ENCODE measurements around the gene TYMP.
"Not testable (repeated sequence)": the region's sequence is repeated elsewhere in the genome, so short reads cannot be mapped to it uniquely, and the experiment has no call there.

The TYMP gene

DNA sequence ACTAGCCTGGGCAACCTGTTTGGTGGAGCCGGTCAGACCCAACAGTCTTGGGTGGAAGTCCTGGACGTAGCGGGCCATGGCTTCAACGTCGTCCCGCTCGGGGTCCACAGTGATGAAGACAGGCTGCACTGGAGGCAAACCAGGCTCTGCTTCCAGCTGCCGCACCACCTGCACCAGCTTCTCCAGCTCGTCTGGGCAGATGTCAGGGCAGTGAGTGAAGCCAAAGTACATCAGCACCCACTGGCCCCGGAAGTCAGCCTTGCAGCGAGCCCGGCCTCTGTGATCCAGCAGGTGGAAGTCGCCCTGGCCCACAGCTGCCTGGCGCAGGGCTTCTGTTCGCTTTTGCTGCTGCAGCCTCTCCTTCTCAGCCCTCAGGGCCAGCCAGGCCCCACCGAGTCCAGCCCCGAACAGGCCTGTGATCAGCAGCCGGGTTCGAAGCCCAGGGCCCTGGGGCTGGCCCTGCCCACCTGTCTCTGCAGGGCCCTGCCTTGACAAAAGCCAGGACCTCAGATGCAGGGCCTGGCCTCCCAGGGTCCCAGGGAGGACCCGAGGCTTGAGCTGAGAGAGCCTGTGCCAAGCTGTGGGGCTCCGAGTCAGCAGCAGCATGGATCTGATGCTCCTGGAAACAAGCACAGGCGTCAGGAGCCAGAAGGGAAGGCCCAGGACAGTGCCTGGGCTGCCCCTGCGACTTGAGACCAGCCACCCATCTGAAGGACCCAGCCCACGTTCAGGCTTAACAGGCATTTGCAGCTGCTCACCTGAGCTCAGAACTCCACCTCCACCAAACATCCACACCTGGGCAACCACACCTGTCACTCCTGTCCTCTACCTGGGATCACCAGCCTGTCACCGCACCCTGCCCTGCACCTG is 5.8 kb downstream of the TYMP start:
- no peak for DNase-seq (ENCODE audit: low spot score)

GRCh38 chr22:50523458-50523805 is 6.4 kb downstream of the TYMP start:
- DNase-seq (ENCODE audit: low spot score), result no peak

GRCh38 chr22:50522806-50523438 is 6.9 kb downstream of the TYMP start:
- no peak for DNase-seq (ENCODE audit: low spot score)

- no peak for DNase-seq (ENCODE audit: low spot score)
Observed at GRCh38 chr22:50522208-50522805, 7.5 kb downstream of the TYMP start.

- no peak for DNase-seq (ENCODE audit: low spot score)
Observed at GRCh38 chr22:50521710-50522109, 8.1 kb downstream of the TYMP start.

GRCh38 chr22:50520826-50521453 is 8.9 kb downstream of the TYMP start:
- DNase-seq (ENCODE audit: low spot score), result no peak

- not testable (repeated sequence) for DNase-seq (ENCODE audit: low spot score)
Observed at GRCh38 chr22:50520184-50520583, 9.6 kb downstream of the TYMP start.

GRCh38 chr22:50519151-50519550 is 10.7 kb downstream of the TYMP start:
- no peak for DNase-seq (ENCODE audit: low spot score)

GRCh38 chr22:50518606-50519005 is 11.2 kb downstream of the TYMP start:
- DNase-seq (ENCODE audit: low spot score), result no peak

DNA sequence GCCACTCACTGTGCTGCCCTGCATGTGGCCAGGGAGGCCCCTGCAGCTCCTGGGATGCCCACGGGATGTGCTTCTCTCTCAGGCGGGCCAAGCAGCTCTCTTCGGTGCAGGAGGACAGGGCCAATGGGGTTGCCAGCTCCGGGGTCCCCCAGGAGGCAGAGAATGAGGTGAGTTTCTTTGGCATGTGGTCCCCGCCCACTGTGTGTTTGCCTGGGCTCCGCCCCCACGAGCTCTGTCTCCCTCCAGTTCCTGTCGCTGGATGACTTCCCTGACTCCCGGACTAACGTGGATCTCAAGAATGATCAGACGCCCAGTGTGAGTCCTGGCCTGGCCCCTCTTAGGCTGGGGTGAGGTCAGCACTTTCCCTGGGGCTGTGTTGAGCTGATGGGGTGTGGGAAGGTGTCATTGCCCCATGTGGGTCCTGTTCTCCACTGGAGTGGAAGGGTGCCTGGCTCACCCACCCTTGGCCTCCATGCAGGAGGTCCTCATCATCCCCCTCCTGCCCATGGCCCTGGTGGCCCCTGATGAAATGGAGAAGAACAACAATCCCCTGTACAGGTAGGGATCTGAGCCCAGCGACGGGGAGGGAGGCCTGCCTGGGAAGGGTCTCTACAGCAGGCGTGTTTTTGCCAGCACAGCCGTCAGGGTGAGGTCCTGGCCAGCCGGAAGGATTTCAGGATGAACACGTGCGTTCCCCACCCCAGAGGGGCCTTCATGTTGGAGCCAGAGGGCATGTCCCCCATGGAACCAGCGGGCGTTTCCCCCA is 12.1 kb downstream of the TYMP start:
- no peak for DNase-seq (ENCODE audit: low spot score)

DNA sequence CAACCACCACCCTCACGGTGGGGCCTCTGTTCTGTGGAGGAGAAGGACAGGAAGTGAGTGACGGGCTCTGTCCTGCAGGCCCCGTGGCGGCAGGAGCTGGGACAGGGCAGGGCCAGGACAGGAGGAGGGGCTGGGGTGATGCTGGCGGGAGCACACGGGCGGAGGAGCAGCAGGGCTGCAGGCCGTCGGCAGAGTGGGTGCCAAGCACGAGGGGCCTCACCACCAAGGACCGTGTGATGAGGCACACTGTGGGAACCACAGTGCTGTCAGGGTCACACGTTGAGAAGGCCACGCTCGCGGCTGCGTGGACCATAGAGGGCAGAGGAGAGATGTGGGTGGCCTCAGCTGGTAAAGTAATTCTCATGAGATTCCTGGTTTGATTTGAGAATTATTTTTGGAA is 12.9 kb downstream of the TYMP start:
- no peak for DNase-seq (ENCODE audit: low spot score)

- no peak for DNase-seq (ENCODE audit: low spot score)
Observed at GRCh38 chr22:50516068-50516467, 13.7 kb downstream of the TYMP start.

DNA sequence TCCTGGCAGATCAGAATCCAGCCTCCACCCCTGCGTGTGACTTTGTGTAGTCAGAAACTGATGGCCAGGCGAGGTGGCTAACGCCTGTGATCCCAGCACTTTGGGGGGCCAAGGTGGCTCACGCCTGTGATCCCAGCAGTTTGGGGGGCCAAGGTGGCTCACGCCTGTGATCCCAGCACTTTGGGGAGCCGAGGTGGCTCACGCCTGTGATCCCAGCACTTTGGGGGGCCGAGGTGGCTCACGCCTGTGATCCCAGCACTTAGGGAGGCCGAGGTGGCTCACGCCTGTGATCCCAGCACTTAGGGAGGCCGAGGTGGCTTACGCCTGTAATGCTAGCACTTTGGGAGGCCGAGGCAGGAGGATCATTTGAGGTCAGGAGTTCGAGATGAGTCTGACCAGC is 16.6 kb downstream of the TYMP start:
- no peak for DNase-seq (ENCODE audit: low spot score)

DNA sequence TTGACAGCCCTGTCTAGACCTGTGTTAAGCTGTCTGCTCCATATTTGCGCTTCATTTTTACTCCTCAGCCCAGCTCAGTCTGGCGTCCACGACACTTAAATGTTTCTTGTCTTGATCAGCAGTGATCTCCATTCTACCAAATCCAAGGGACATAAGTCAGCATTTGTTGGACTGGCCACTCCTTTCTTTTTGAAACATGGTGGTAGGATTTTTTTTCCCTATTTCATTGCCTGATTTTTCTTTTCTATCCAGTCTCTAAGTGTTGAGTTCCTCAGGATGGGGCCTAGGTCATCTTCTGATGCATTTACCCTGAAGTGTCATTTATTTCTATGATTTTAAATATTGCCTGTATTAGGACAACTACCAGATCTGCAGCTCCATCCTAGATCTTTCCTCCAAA is 20.9 kb downstream of the TYMP start:
- DNase-seq (ENCODE audit: low spot score), result no peak

DNA sequence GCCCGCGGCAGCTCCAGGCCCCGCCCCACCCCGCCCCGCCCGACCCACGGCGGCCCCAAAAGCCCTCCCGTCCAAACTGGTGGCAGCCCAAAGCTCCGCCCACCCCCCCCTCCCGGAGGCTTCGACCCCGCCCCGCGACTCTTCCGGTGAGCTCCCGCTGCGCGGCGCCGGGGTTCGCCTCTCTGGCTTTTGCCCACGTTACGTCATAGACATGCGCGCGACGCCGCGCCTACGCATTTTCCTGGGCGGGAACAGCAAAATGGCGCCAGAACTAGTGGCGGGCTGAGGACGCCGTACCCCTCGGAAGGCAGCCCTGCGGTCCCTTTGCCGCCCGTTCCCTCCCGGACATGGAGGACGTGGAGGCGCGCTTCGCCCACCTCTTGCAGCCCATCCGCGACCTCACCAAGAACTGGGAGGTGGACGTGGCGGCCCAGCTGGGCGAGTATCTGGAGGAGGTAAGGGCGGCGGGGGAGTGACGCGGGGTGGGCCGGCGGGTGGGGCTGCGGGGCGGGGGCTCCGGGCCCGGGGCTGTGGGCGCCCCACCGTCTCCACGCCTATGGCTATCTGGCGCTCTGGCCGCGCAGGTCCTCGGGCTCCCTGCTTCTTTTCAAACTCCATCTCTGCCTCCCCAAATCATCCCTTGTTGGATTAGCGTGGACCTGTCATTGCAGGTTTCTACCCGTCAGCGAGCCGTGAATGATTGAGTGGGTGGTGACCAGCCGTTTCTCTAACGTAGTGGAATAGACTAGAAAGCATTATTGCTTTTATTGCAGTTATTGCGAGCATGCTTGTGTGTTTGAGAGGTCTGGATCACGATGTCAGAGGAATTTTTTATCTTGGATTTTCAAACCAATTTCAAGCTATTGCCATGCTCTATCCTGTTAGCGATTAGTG is 21.6 kb downstream of the TYMP start, which contains the start of gene NCAPH2:
NCAPH2 (plus strand) TSS at position 234 of the 894 bp plus-strand sequence; CDS start at position 348, 114 bp downstream.
- DNase-seq (ENCODE audit: low spot score), result peak; percentile 97

DNA sequence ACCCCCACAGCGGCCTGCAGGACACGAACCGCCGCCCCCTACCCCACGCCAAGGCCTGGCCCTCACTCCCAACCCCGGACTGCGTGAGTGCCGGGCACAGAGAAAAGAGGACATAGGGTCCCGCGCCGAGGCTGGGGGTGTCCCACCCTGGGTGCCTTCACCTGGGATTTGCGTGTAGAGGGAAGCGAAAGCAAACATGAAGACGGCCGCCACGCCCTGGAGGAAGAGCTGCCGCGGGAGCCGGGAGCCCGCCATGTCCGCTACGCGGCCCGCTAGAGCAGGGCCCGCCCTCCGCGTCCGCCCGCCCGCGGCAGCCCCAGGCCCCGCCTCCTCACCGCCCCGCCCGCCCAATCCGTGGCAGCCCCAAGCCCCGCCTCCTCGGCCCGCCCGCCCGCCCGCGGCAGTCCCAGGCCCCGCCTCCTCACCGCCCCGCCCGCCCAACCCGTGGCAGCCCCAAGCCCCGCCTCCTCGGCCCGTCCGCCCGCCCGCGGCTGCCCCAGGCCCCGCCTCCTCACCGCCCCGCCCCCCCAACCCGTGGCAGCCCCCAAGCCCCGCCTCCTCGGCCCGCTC is 22.3 kb downstream of the TYMP start, which contains the start of gene LMF2:
LMF2 (minus strand) TSS at position 282 of the 570 bp plus-strand sequence; CDS start at position 255, 27 bp downstream.
- no peak for DNase-seq (ENCODE audit: low spot score)

GRCh38 chr22:50506611-50507420 is 23.0 kb downstream of the TYMP start:
- DNase-seq (ENCODE audit: low spot score), result no peak

DNA sequence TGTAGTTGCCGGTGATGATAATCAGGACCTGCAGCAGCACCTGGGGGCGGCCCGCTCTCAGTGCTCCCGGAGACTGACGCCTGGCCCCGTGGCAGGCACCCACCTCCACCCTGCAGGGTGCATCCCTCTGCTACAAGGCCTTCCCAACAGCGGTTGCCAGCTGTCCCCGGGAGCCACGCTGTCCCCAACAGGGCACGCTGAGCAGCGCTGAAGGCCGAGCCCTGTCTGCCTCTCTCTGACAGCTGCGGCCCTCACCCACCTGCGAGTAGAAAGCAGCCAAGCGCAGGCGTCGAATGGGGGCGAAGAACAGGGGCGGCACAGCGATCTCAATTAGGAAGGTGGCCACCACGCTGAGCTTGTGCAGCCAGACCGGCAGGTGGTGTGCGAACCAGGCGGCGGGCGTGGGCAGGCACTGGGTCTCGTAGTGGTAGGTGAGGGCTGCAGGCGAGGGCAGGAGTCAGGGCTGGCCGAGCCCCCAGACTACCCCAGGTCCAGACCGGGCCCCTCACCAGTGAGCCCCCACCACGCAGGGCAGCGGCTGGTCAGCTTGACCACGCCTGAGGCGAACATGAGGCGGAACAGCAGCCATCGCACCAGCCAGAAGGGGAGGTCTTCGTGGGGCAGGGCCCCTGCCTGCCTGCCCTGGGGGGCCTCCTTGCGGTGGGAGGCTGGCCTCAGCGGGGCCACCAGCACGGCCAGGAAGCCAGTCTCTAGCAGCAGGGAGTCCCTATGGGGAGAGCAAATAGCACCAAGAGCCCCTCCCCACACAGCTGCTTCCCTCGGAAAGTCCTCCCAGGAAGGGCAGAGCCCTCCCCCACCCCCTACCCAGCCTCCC is 23.8 kb downstream of the TYMP start:
- no peak for DNase-seq (ENCODE audit: low spot score)
